IMR-90 (cell line): ENCODE data around the gene GGA3. TPM values are rescaled to one million over a fixed set of nuclear protein-coding genes. Genes with fewer than 3 reads are reported as not detected.
A peak's percentile ranks its signal among the peaks of the same experiment; 100 is the strongest.

Experiments used
- ATAC-seq: fragments of 200-7000 bp; cut with Tn5 transposase; 2 replicates; pipeline ENCODE4 v1.9.1; 2020; ENCODE audit warnings: low read depth, mild to moderate bottlenecking, moderate library complexity
- BruUV-seq: library from RNA; stranded (reverse); fragments of 400-500 nt; replicated peaks from 2 replicates; lab custom pipeline; 2021; lab: Mats Ljungman, UMichigan
- CTCF ChIA-PET: fragments of 300-600 bp; formaldehyde crosslinking; extraction: SDS; loops from one replicate; lab custom pipeline; 2021; ENCODE audit warnings: antibody characterized with exemption; lab: Yijun Ruan, JAX
- POLR2A ChIA-PET: fragments of 300-600 bp; sonication (Branson Sonifier 250); formaldehyde crosslinking; loops from one replicate; lab custom pipeline; 2022; ENCODE audit warnings: antibody characterized with exemption; ENCODE audit not compliant: unreplicated experiment; lab: Charles Lee
- DNase-seq: peaks from one replicate; pipeline ENCODE4 v3.0.0; 2013
- H2AFZ ChIP-seq: replicated peaks from 2 replicates; pipeline ENCODE3; 2013; ENCODE audit warnings: low read length, mild to moderate bottlenecking; ENCODE audit not compliant: poor library complexity
- H2AK5ac ChIP-seq: 2 replicates; pipeline ENCODE4 v1.6.1; 2013; ENCODE audit warnings: low read depth, low read length, inconsistent platforms
- H2AK9ac ChIP-seq: replicated peaks from 2 replicates; pipeline ENCODE3; 2013; ENCODE audit warnings: mild to moderate bottlenecking, low read depth, low read length, moderate library complexity; ENCODE audit not compliant: poor library complexity
- H2BK120ac ChIP-seq: 2 replicates; pipeline ENCODE4 v1.6.1; 2013; ENCODE audit warnings: low read depth, low read length, inconsistent platforms
- H2BK15ac ChIP-seq: 3 replicates; pipeline ENCODE4 v1.6.1; 2013; ENCODE audit warnings: low read depth, low read length, inconsistent platforms
- H2BK20ac ChIP-seq: 2 replicates; pipeline ENCODE4 v1.6.1; 2013; ENCODE audit warnings: low read depth, mild to moderate bottlenecking, inconsistent platforms, low read length, moderate library complexity
- H2BK5ac ChIP-seq: 2 replicates; pipeline ENCODE4 v1.6.1; 2013; ENCODE audit warnings: mild to moderate bottlenecking, low read depth, low read length, inconsistent platforms; ENCODE audit not compliant: poor library complexity, severe bottlenecking
- H3K14ac ChIP-seq: replicated peaks from 2 replicates; pipeline ENCODE4 v1.6.1; 2013; ENCODE audit warnings: low read depth, low read length, inconsistent platforms
- H3K18ac ChIP-seq: 2 replicates; pipeline ENCODE4 v1.6.1; 2013; ENCODE audit warnings: low read depth, low read length, control low read depth
- H3K23ac ChIP-seq: 2 replicates; pipeline ENCODE4 v1.6.1; 2013; ENCODE audit warnings: low read depth, low read length, inconsistent platforms
- H3K27ac ChIP-seq: 2 replicates; pipeline ENCODE4 v1.5.1; 2013; ENCODE audit warnings: mild to moderate bottlenecking, control low read depth, low read length; ENCODE audit not compliant: insufficient read depth
- H3K27me3 ChIP-seq: 2 replicates; pipeline ENCODE4 v1.6.1; 2013; ENCODE audit warnings: low read length; ENCODE audit not compliant: control insufficient read depth, insufficient read depth
- H3K36me3 ChIP-seq: 2 replicates; pipeline ENCODE4 v1.6.1; 2013; ENCODE audit warnings: low read length, mixed read lengths; ENCODE audit not compliant: control insufficient read depth, insufficient read depth
- H3K4ac ChIP-seq: 2 replicates; pipeline ENCODE4 v1.6.1; 2013; ENCODE audit warnings: low read depth, low read length, inconsistent platforms
- H3K4me1 ChIP-seq: 2 replicates; pipeline ENCODE4 v1.6.1; 2013; ENCODE audit warnings: low read length, mixed read lengths; ENCODE audit not compliant: control insufficient read depth, insufficient read depth
- H3K4me2 ChIP-seq: 2 replicates; pipeline ENCODE4 v1.6.1; 2013; ENCODE audit warnings: low read depth, mild to moderate bottlenecking, control low read depth, low read length, moderate library complexity
- H3K4me3 ChIP-seq: 2 replicates; pipeline ENCODE4 v1.5.1; 2013; ENCODE audit warnings: low read depth, mild to moderate bottlenecking, control low read depth, low read length, moderate library complexity; ENCODE audit not compliant: insufficient read depth
- H3K56ac ChIP-seq: 2 replicates; pipeline ENCODE4 v1.6.1; 2013; ENCODE audit warnings: low read length, inconsistent platforms; ENCODE audit not compliant: insufficient read depth; ENCODE audit errors: extremely low read depth
- H3K79me1 ChIP-seq, 2 experiments: 2 replicates each; pipeline ENCODE4 v1.6.1; 2013; ENCODE audit warnings: low read length in 2 of 2, inconsistent platforms in 1 of 2, low read depth in 1 of 2
- H3K9ac ChIP-seq: 2 replicates; pipeline ENCODE4 v1.6.1; 2013; ENCODE audit warnings: low read depth, low read length, control low read depth
- H3K9me1 ChIP-seq: 2 replicates; pipeline ENCODE4 v1.6.1; 2013; ENCODE audit warnings: low read length, inconsistent platforms; ENCODE audit not compliant: insufficient read depth
- H3K9me3 ChIP-seq: 2 replicates; pipeline ENCODE4 v1.6.1; 2013; ENCODE audit warnings: low read length; ENCODE audit not compliant: control insufficient read depth, insufficient read depth
- H4K20me1 ChIP-seq: 2 replicates; pipeline ENCODE4 v1.6.1; 2013; ENCODE audit warnings: low read length, inconsistent platforms; ENCODE audit not compliant: insufficient read depth
- H4K5ac ChIP-seq: 2 replicates; pipeline ENCODE4 v1.6.1; 2013; ENCODE audit warnings: mild to moderate bottlenecking, low read depth, low read length, control low read depth
- H4K8ac ChIP-seq, 2 experiments: 2 replicates each; pipeline ENCODE4 v1.6.1; 2013; ENCODE audit warnings: low read depth in 2 of 2, low read length in 2 of 2, control low read depth in 1 of 2, inconsistent platforms in 1 of 2
- H4K91ac ChIP-seq: 2 replicates; pipeline ENCODE4 v1.6.1; 2013; ENCODE audit warnings: low read depth, low read length, inconsistent platforms; ENCODE audit not compliant: insufficient read depth
- CEBPB ChIP-seq: IDR thresholded peaks from 2 replicates; pipeline ENCODE4 v1.6.1; 2012; ENCODE audit warnings: low read depth, low read length, improper control_type of control experiment
- CHD1 ChIP-seq: IDR thresholded peaks from 2 replicates; pipeline ENCODE4 v1.6.1; 2012; ENCODE audit warnings: low read depth, low read length, improper control_type of control experiment
- MAFK ChIP-seq: IDR thresholded peaks from 2 replicates; pipeline ENCODE4 v1.6.1; 2012; ENCODE audit warnings: low read depth, low read length, improper control_type of control experiment
- POLR2A ChIP-seq: IDR thresholded peaks from 2 replicates; pipeline ENCODE4 v1.6.1; 2012; ENCODE audit warnings: mild to moderate bottlenecking, low read depth, low read length
- RFX5 ChIP-seq: IDR thresholded peaks from 2 replicates; pipeline ENCODE4 v1.8.0; 2012; ENCODE audit warnings: low read depth, mild to moderate bottlenecking, low read length, moderate library complexity
- USF2 ChIP-seq: fragments of 150-350 bp; IDR thresholded peaks from 2 replicates; pipeline ENCODE4 v1.6.1; 2017; ENCODE audit warnings: mild to moderate bottlenecking, antibody characterized with exemption, low read length, low read depth
- WGBS, 2 experiments: methylation state at CpG; one replicate each; pipeline versions ENCODE4 v1.1.5 to v1.1.7; 2013; ENCODE audit warnings: missing lambda C conversion rate in 2 of 2; ENCODE audit not compliant: insufficient read length in 1 of 2; ENCODE audit errors: extremely low coverage in 2 of 2; 5-methylcytosine and 5-hydroxymethylcytosine counted together
- dilution Hi-C: fragments of 300-500 bp; cut with HindIII; formaldehyde crosslinking; loops from one replicate; pipeline ENCODE4 v1.14.3; 2018; ENCODE audit warnings: low sequenced_read_pairs; ENCODE audit not compliant: unreplicated experiment
- in situ Hi-C: fragments of 300-500 bp; cut with MboI; formaldehyde crosslinking; loops from 3 replicates; pipeline ENCODE4 v1.14.3; 2019; ENCODE audit warnings: low sequenced_read_pairs, inconsistent platforms, mixed read lengths
- intact Hi-C: fragments of 100-400 bp; cut with micrococcal nuclease; formaldehyde crosslinking; loops from 2 replicates; pipeline ENCODE4 v1.10.0; 2022
- polyA plus RNA-seq, 3 experiments: library from polyadenylated mRNA; depleted of rRNA; stranded (reverse); fragments of >200 nt; gene quantifications; 2 replicates each; pipeline ENCODE4 v1.2.3, GENCODE V29; 2012; ENCODE audit warnings: low replicate concordance in 1 of 3
- total RNA-seq: library from RNA; depleted of rRNA; stranded (reverse); fragments of >200 nt; gene quantifications from 2 replicates; pipeline ENCODE4 v1.2.3, GENCODE V29; 2012

GGA3 gene
- total and polyA plus RNA-seq, 2 of the 4 experiments (the other 2 are of a cell fraction): 15.1 to 35.2 TPM

GRCh38 chr17:75191584-75191983, 69.8 kb downstream of the GGA3 start:
- H3K4ac ChIP-seq: no peak overlapping the region
- intact Hi-C loops (no loop called here), in situ Hi-C loops (no loop called here), dilution Hi-C loops (no loop called here)
- no peak overlapping the region; the same call in 1 of the 2 replicates for H3K14ac ChIP-seq
- no peak overlapping the region for H2AK9ac ChIP-seq
- H3K36me3 ChIP-seq: no peaks in the 10 kb centered on the region
- no TSS peak for BruUV-seq
- no peak overlapping the region for H3K18ac ChIP-seq
- no peak overlapping the region for H3K27ac ChIP-seq
- H2BK20ac ChIP-seq: no peak overlapping the region
- no peak overlapping the region for H3K9ac ChIP-seq
- no peak overlapping the region for H4K8ac ChIP-seq
- H3K4me3 ChIP-seq: no peak overlapping the region
- no peak overlapping the region for H2BK15ac ChIP-seq
- no peaks in the 10 kb centered on the region for H3K9me1 ChIP-seq
- no peaks in the 10 kb centered on the region for H3K79me1 ChIP-seq
- no CpG with 5 or more reads among the region's 4 CpGs for WGBS, 2 experiments
- H2AFZ ChIP-seq: peak overlapping the region; percentile 28
- no peak overlapping the region for H3K23ac ChIP-seq
- H3K4me2 ChIP-seq: no peak overlapping the region
- ChIA-PET CTCF (interaction anchor here (1.7 kb wide), 1 partner anchor 10 kb away, joined by 5 read pairs; no protein-coding TSS in a partner anchor), POLR2A (no interaction called here)
- no peak overlapping the region for H3K56ac ChIP-seq
- H3K9me3 ChIP-seq: no peaks in the 10 kb centered on the region
- no peak overlapping the region for H2AK5ac ChIP-seq
- DNase-seq (peak; percentile 59), ATAC-seq (peak; percentile 37)
- H4K91ac ChIP-seq: no peak overlapping the region
- no peak overlapping the region for H2BK120ac ChIP-seq
- H4K5ac ChIP-seq: no peak overlapping the region
- no peaks in the 10 kb centered on the region for H4K20me1 ChIP-seq
- TF ChIP-seq CEBPB (peak; percentile 54), POLR2A (no peak), USF2 (no peak), CHD1 (no peak), RFX5 (no peak), MAFK (no peak)
- H2BK5ac ChIP-seq: no peak overlapping the region
- peaks cover 1% of the 10 kb centered on the region; the same call in 1 of the 2 replicates for H3K4me1 ChIP-seq
- H3K27me3 ChIP-seq: no peaks in the 10 kb centered on the region
